GM23338 (cell line): ENCODE data around the gene PHRF1. TPM values are rescaled to one million over a fixed set of nuclear protein-coding genes. Genes with fewer than 3 reads are reported as not detected.

ENCODE experiments used
- ATAC-seq: fragments of 200-7000 bp; cut with Tn5 transposase; 3 replicates; pipeline ENCODE4 v1.9.1; 2020
- DNase-seq: peaks from one replicate; pipeline ENCODE4 v3.0.0-alpha.2; 2015; ENCODE audit warnings: low spot score
- H2AFZ ChIP-seq: fragments of 200-600 bp; sonication (generic); 2 replicates; pipeline ENCODE4 v1.8.0; 2016; ENCODE audit warnings: antibody characterized with exemption, mild to moderate bottlenecking, moderate library complexity
- H3F3A ChIP-seq: fragments of 200-600 bp; sonication (generic); replicated peaks from 2 replicates; pipeline ENCODE4 v1.8.0; 2017; ENCODE audit warnings: antibody characterized with exemption, mixed run types, low read depth
- H3K27ac ChIP-seq: fragments of 200-600 bp; sonication (generic); 2 replicates; pipeline ENCODE4 v1.6.1; 2016; ENCODE audit warnings: low read depth
- H3K27me3 ChIP-seq: fragments of 200-600 bp; sonication (generic); 2 replicates; pipeline ENCODE4 v1.8.0; 2016; ENCODE audit warnings: mild to moderate bottlenecking, mixed run types, moderate library complexity; ENCODE audit not compliant: insufficient read depth
- H3K36me3 ChIP-seq: fragments of 200-600 bp; sonication (generic); 2 replicates; pipeline ENCODE4 v1.8.0; 2016; ENCODE audit warnings: mild to moderate bottlenecking; ENCODE audit not compliant: insufficient read depth
- H3K4me1 ChIP-seq: fragments of 200-600 bp; sonication (generic); 2 replicates; pipeline ENCODE4 v1.8.0; 2016; ENCODE audit warnings: mild to moderate bottlenecking, moderate library complexity; ENCODE audit not compliant: insufficient read depth
- H3K4me2 ChIP-seq: fragments of 200-600 bp; sonication (generic); 2 replicates; pipeline ENCODE4 v1.7.1; 2017; ENCODE audit warnings: mixed run types
- H3K4me3 ChIP-seq: fragments of 200-600 bp; sonication (generic); 2 replicates; pipeline ENCODE4 v1.6.1; 2016; ENCODE audit warnings: mixed run types
- H3K79me2 ChIP-seq: fragments of 200-600 bp; sonication (generic); replicated peaks from 2 replicates; pipeline ENCODE4 v1.8.0; 2017; ENCODE audit warnings: mild to moderate bottlenecking; ENCODE audit not compliant: insufficient read depth
- H3K9me2 ChIP-seq: fragments of 200-600 bp; sonication (generic); 2 replicates; pipeline ENCODE4 v1.8.0; 2017; ENCODE audit not compliant: insufficient read depth
- H4K20me1 ChIP-seq: fragments of 200-600 bp; sonication (generic); replicated peaks from 2 replicates; pipeline ENCODE4 v1.8.0; 2017; ENCODE audit warnings: mild to moderate bottlenecking; ENCODE audit not compliant: insufficient read depth
- H3K27ac Mint-ChIP-seq: 2 replicates; pipeline ENCODE4 v1.8.0; 2020; ENCODE audit warnings: inconsistent platforms, mild to moderate bottlenecking, moderate library complexity, mixed read lengths
- H3K27me3 Mint-ChIP-seq: 3 replicates; pipeline ENCODE4 v1.8.0; 2022; ENCODE audit warnings: low read depth, mild to moderate bottlenecking, moderate library complexity, mixed read lengths, inconsistent platforms; ENCODE audit not compliant: insufficient read depth, poor library complexity
- H3K36me3 Mint-ChIP-seq: 3 replicates; pipeline ENCODE4 v1.8.0; 2021; ENCODE audit warnings: low read depth, mild to moderate bottlenecking, inconsistent platforms, moderate library complexity, mixed read lengths
- H3K4me1 Mint-ChIP-seq: 3 replicates; pipeline ENCODE4 v1.8.0; 2020; ENCODE audit warnings: mild to moderate bottlenecking, inconsistent platforms, mixed read lengths
- H3K4me3 Mint-ChIP-seq: 3 replicates; pipeline ENCODE4 v1.8.0; 2021; ENCODE audit warnings: moderate library complexity, mild to moderate bottlenecking, inconsistent platforms, mixed read lengths
- H3K9me3 Mint-ChIP-seq: 3 replicates; pipeline ENCODE4 v1.8.0; 2020; ENCODE audit warnings: moderate library complexity, mild to moderate bottlenecking, inconsistent platforms, mixed read lengths
- CREB1 ChIP-seq: fragments of 250-450 bp; sonication (Bioruptor Pico); IDR thresholded peaks from 2 replicates; pipeline ENCODE4 v1.5.0; 2020; ENCODE audit warnings: low read depth, mild to moderate bottlenecking, moderate library complexity
- JUNB ChIP-seq: IDR thresholded peaks from one replicate; pipeline ENCODE4 v1.6.1; 2016; ENCODE audit warnings: antibody characterized with exemption; ENCODE audit not compliant: unreplicated experiment
- POLR2AphosphoS5 ChIP-seq: IDR thresholded peaks from 2 replicates; pipeline ENCODE4 v1.6.1; 2016; ENCODE audit warnings: antibody characterized with exemption, low read depth
- STAT1 ChIP-seq: IDR thresholded peaks from one replicate; pipeline ENCODE4 v1.6.1; 2016; ENCODE audit warnings: antibody characterized with exemption; ENCODE audit not compliant: unreplicated experiment
- ZNF114 ChIP-seq: fragments of 250-450 bp; sonication (Bioruptor Pico); IDR thresholded peaks from 2 replicates; pipeline ENCODE4 v1.5.0; 2020; ENCODE audit warnings: mild to moderate bottlenecking, moderate library complexity
- polyA plus RNA-seq: library from polyadenylated mRNA; unstranded; fragments of >200 nt; fragmentation: Nextera tagmentation; extraction: Ambion mirVana; gene quantifications from 2 replicates; pipeline ENCODE4 v1.2.1, GENCODE V29; 2016
- total RNA-seq: library from RNA; depleted of rRNA; stranded (reverse); fragments of >200 nt; shearing (Covaris generic); gene quantifications from 2 replicates; pipeline ENCODE4 v1.2.3, GENCODE V29; 2014
- TF ChIP-seq, protein P1 (sequence below), 2 experiments: fragments of 200-600 bp in 1 of 2; sonication (generic) in 1 of 2; conservative IDR thresholded peaks; 2 replicates each; pipeline versions ENCODE4 v1.5.1 to v1.6.1; 2016 to 2017; ENCODE audit warnings: antibody characterized with exemption in 2 of 2, low read depth in 2 of 2, mild to moderate bottlenecking in 2 of 2, moderate library complexity in 1 of 2
- TF ChIP-seq, protein P2 (sequence below): fragments of 250-450 bp; sonication (Bioruptor Pico); IDR thresholded peaks from 2 replicates; pipeline ENCODE4 v1.5.0; 2020; ENCODE audit warnings: mild to moderate bottlenecking, moderate library complexity
- TF ChIP-seq, protein P3 (sequence below): IDR thresholded peaks from 2 replicates; pipeline ENCODE4 v1.6.1; 2016; ENCODE audit warnings: antibody characterized with exemption
- TF ChIP-seq, protein P4 (sequence below): IDR thresholded peaks from one replicate; pipeline ENCODE4 v1.6.1; 2018; ENCODE audit warnings: antibody characterized with exemption; ENCODE audit not compliant: unreplicated experiment

The PHRF1 gene
- total and polyA plus RNA-seq, 2 experiments from 2014 or later, result 11.0 to 45.9 TPM

DNA sequence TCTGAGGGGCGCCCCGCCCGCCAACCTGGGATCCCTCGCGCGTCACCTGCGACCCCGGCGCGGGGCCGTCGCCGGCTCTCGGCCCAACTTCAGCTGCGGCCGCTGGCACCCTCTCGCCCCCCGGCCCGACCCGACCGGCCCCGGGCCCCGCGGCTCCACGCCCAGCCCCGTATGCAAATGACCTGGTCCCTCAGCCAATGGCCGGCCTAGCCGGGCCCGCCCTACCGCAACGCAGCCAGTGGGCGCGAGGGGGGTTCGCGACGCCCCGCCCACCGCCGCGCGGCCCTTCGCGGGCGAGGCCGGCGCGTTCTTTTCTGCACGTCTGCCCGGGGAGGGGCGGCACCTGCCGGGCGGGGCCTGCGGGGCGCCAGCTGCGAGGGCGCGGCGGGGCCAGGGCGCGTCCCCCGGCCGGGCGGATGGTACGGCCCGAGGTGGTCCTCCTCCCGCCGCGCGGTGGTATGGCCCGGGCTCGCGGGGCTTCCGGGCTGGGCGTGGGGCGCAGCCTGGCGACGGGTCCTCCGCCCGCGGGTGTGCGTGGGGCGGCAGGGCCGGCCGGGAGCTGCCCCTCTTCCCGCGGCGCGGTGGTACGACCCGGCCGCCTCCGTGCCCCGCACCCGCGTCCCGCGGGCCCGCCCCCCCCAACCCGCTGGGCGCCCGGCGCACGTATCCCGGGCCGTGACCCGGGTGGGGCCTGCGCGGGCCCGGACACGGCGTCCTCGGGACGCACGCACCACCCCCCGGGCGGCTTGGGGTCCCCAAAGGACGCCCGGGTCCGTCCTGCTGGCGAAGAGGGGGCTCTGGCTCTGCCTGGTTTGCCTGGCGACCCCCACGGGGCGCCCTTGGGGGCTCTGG is 7.7 kb upstream of the PHRF1 start:
- TF ChIP-seq, protein P1, sequence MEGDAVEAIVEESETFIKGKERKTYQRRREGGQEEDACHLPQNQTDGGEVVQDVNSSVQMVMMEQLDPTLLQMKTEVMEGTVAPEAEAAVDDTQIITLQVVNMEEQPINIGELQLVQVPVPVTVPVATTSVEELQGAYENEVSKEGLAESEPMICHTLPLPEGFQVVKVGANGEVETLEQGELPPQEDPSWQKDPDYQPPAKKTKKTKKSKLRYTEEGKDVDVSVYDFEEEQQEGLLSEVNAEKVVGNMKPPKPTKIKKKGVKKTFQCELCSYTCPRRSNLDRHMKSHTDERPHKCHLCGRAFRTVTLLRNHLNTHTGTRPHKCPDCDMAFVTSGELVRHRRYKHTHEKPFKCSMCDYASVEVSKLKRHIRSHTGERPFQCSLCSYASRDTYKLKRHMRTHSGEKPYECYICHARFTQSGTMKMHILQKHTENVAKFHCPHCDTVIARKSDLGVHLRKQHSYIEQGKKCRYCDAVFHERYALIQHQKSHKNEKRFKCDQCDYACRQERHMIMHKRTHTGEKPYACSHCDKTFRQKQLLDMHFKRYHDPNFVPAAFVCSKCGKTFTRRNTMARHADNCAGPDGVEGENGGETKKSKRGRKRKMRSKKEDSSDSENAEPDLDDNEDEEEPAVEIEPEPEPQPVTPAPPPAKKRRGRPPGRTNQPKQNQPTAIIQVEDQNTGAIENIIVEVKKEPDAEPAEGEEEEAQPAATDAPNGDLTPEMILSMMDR (conservative IDR thresholded peaks at IDR 0.05; ENCODE audit: low read depth in 2 of 2), result no peak
- TF ChIP-seq, protein P2, sequence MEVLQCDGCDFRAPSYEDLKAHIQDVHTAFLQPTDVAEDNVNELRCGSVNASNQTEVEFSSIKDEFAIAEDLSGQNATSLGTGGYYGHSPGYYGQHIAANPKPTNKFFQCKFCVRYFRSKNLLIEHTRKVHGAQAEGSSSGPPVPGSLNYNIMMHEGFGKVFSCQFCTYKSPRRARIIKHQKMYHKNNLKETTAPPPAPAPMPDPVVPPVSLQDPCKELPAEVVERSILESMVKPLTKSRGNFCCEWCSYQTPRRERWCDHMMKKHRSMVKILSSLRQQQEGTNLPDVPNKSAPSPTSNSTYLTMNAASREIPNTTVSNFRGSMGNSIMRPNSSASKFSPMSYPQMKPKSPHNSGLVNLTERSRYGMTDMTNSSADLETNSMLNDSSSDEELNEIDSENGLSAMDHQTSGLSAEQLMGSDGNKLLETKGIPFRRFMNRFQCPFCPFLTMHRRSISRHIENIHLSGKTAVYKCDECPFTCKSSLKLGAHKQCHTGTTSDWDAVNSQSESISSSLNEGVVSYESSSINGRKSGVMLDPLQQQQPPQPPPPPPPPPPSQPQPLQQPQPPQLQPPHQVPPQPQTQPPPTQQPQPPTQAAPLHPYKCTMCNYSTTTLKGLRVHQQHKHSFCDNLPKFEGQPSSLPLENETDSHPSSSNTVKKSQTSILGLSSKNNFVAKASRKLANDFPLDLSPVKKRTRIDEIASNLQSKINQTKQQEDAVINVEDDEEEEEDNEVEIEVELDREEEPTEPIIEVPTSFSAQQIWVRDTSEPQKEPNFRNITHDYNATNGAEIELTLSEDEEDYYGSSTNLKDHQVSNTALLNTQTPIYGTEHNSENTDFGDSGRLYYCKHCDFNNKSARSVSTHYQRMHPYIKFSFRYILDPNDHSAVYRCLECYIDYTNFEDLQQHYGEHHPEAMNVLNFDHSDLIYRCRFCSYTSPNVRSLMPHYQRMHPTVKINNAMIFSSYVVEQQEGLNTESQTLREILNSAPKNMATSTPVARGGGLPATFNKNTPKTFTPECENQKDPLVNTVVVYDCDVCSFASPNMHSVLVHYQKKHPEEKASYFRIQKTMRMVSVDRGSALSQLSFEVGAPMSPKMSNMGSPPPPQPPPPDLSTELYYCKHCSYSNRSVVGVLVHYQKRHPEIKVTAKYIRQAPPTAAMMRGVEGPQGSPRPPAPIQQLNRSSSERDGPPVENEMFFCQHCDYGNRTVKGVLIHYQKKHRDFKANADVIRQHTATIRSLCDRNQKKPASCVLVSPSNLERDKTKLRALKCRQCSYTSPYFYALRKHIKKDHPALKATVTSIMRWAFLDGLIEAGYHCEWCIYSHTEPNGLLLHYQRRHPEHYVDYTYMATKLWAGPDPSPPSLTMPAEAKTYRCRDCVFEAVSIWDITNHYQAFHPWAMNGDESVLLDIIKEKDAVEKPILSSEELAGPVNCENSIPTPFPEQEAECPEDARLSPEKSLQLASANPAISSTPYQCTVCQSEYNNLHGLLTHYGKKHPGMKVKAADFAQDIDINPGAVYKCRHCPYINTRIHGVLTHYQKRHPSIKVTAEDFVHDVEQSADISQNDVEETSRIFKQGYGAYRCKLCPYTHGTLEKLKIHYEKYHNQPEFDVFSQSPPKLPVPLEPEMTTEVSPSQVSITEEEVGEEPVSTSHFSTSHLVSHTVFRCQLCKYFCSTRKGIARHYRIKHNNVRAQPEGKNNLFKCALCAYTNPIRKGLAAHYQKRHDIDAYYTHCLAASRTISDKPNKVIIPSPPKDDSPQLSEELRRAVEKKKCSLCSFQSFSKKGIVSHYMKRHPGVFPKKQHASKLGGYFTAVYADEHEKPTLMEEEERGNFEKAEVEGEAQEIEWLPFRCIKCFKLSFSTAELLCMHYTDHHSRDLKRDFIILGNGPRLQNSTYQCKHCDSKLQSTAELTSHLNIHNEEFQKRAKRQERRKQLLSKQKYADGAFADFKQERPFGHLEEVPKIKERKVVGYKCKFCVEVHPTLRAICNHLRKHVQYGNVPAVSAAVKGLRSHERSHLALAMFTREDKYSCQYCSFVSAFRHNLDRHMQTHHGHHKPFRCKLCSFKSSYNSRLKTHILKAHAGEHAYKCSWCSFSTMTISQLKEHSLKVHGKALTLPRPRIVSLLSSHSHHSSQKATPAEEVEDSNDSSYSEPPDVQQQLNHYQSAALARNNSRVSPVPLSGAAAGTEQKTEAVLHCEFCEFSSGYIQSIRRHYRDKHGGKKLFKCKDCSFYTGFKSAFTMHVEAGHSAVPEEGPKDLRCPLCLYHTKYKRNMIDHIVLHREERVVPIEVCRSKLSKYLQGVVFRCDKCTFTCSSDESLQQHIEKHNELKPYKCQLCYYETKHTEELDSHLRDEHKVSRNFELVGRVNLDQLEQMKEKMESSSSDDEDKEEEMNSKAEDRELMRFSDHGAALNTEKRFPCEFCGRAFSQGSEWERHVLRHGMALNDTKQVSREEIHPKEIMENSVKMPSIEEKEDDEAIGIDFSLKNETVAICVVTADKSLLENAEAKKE (CRISPR knock-in tag), result no peak
- TF ChIP-seq STAT1, result no peak
- TF ChIP-seq JUNB, result no peak
- TF ChIP-seq ZNF114 (CRISPR knock-in tag), result no peak
- TF ChIP-seq, protein P3, sequence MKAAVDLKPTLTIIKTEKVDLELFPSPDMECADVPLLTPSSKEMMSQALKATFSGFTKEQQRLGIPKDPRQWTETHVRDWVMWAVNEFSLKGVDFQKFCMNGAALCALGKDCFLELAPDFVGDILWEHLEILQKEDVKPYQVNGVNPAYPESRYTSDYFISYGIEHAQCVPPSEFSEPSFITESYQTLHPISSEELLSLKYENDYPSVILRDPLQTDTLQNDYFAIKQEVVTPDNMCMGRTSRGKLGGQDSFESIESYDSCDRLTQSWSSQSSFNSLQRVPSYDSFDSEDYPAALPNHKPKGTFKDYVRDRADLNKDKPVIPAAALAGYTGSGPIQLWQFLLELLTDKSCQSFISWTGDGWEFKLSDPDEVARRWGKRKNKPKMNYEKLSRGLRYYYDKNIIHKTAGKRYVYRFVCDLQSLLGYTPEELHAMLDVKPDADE, result no peak
- TF ChIP-seq CREB1 (CRISPR knock-in tag), result peak; percentile 44
- peak; percentile 55; the same call in 1 of the 2 replicates for TF ChIP-seq POLR2AphosphoS5
- TF ChIP-seq, protein P4, sequence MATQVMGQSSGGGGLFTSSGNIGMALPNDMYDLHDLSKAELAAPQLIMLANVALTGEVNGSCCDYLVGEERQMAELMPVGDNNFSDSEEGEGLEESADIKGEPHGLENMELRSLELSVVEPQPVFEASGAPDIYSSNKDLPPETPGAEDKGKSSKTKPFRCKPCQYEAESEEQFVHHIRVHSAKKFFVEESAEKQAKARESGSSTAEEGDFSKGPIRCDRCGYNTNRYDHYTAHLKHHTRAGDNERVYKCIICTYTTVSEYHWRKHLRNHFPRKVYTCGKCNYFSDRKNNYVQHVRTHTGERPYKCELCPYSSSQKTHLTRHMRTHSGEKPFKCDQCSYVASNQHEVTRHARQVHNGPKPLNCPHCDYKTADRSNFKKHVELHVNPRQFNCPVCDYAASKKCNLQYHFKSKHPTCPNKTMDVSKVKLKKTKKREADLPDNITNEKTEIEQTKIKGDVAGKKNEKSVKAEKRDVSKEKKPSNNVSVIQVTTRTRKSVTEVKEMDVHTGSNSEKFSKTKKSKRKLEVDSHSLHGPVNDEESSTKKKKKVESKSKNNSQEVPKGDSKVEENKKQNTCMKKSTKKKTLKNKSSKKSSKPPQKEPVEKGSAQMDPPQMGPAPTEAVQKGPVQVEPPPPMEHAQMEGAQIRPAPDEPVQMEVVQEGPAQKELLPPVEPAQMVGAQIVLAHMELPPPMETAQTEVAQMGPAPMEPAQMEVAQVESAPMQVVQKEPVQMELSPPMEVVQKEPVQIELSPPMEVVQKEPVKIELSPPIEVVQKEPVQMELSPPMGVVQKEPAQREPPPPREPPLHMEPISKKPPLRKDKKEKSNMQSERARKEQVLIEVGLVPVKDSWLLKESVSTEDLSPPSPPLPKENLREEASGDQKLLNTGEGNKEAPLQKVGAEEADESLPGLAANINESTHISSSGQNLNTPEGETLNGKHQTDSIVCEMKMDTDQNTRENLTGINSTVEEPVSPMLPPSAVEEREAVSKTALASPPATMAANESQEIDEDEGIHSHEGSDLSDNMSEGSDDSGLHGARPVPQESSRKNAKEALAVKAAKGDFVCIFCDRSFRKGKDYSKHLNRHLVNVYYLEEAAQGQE, result no peak
- H3K79me2 ChIP-seq, result no peaks in the 10 kb centered on the region
- H4K20me1 ChIP-seq, result peaks cover 2% of the 10 kb centered on the region
- H3K27me3 Mint-ChIP-seq, result peaks cover 22% of the 10 kb centered on the region
- DNase-seq (peak; percentile 95), ATAC-seq (peak; percentile 73)
- peak overlapping the region; percentile 62 for H3K4me3 ChIP-seq
- H3K9me3 Mint-ChIP-seq, result no peaks in the 10 kb centered on the region
- peak overlapping the region; percentile 88 for H3K4me2 ChIP-seq
- H3K4me1 Mint-ChIP-seq, result peaks cover 11% of the 10 kb centered on the region
- no peak overlapping the region; the same call in 1 of the 2 replicates for H2AFZ ChIP-seq
- H3F3A ChIP-seq, result peaks cover 3% of the 10 kb centered on the region
- H3K36me3 Mint-ChIP-seq, result no peaks in the 10 kb centered on the region; the same call in 2 of the 3 replicates
- H3K27ac Mint-ChIP-seq, result no peak overlapping the region
- H3K27me3 ChIP-seq, result peaks cover 15% of the 10 kb centered on the region; the same call in 1 of the 2 replicates
- peaks cover 20% of the 10 kb centered on the region; the same call in 1 of the 2 replicates for H3K4me1 ChIP-seq
- H3K4me3 Mint-ChIP-seq, result peak overlapping the region; percentile 72
- no peak overlapping the region for H3K27ac ChIP-seq
- H3K36me3 ChIP-seq, result no peaks in the 10 kb centered on the region
- no peaks in the 10 kb centered on the region for H3K9me2 ChIP-seq
